RCC 7860 (cell line): ENCODE measurements around the gene PCGF6.
A peak's percentile ranks its signal among the peaks of the same experiment; 100 is the strongest.

ENCODE experiments used
- DNase-seq: peaks from one replicate; pipeline ENCODE4 v3.0.0-alpha.2; 2015; ENCODE audit warnings: low spot score
- FAIRE-seq: peaks from 2 replicates; lab custom pipeline; 2012; peaks lifted over from hg19 to GRCh38; lab: Jason Lieb, UNC

The PCGF6 gene

DNA sequence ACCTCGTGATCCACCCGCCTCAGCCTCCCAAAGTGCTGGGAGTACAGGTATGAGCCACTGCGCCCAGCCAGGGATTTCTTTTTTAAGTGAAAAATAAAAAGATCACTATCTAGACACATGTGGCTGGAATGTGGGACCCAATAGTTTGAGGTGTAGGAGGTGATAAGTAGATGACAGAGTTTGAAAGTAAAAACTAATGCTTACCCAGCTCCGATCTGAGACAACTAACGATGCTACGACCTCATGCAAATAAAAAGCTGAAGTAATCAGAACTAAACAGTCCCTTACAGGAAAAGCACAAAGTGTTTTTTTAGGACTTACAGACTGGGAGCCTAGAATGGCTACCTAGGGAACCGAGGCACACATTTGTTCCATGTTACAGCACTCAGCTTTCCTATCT lies 23.0 kb downstream of the PCGF6 start:
- DNase-seq (no peak), FAIRE-seq (no peak)

DNA sequence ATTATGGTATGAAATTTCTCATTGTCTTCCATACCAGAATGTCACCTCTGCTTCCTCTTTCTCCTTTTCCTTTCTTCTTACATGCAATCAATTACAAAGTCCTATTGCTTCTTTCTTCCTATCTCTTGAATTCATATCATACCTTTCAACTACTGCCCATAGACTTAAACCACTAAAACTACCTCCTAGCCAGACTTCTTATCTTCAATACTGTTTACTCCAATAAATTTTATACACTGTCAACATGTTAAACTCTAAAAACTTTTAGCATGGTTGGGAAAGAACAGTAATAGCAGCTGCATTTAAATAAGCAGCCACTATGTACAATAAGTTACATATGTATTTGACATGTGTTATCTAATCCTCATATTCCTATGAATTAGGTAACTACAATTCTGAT lies 34.9 kb downstream of the PCGF6 start:
- no peak for FAIRE-seq
- DNase-seq, result no peak

GRCh38 chr10:103310197-103310596 lies 40.7 kb downstream of the PCGF6 start:
- FAIRE-seq, result no peak

GRCh38 chr10:103307594-103307993 lies 43.3 kb downstream of the PCGF6 start:
- DNase-seq, result no peak
- FAIRE-seq, result no peak

More at GRCh38 chr10:103310197-103310596, 40.7 kb downstream of the PCGF6 start:
- DNase-seq, result no peak

DNA sequence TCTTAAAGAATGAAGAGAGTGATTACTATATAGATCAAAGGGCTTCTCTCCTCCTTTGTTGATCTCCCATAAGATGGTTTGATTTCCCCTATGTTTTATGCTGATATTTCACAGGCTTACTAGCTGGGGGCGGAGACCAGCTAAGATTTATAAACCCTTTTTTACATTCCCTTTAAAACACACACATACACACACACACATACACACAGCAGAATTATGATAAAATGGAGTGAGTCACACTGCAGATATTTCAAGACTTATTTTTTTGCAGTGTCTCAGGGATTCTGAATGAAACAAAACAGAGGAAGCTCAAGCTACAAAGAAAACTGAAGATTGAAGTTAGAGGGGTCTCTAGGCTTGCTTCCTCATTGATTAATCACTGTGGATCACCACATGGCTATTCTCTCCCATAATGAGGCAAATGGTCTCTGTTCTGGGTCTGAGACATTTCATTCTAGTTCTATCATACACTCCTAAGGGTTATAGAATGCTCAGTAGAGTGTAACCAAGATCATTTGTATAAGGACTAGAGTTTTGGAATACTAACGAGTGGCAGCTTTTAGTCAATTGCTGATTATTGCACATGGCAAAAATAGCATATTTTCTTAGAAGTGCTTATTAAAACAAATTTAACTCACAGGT lies 55.4 kb downstream of the PCGF6 start:
- DNase-seq, result no peak

DNA sequence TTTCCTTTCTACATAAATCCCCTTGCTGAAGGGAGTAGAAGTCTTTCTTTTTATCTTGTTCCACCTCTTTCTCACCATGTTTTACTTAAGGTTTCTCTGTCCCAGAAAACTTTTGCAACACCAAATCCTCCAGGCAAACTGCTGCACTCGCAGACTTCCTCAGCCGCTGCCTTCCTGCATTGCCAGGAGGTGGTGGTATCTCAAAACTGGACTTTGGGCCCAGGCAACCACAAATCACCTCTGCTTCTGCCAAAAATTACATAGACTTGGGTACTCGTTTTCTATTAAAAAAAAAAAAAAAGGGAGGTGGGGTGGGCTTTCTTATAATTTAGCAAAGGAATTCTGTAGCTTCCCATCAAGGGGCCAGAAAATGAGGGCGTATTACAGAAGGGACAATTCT lies 59.4 kb downstream of the PCGF6 start:
- no peak for DNase-seq
- FAIRE-seq, result no peak

More for the DNA sequence above, 55.4 kb downstream of the PCGF6 start:
- FAIRE-seq, result no peak

DNA sequence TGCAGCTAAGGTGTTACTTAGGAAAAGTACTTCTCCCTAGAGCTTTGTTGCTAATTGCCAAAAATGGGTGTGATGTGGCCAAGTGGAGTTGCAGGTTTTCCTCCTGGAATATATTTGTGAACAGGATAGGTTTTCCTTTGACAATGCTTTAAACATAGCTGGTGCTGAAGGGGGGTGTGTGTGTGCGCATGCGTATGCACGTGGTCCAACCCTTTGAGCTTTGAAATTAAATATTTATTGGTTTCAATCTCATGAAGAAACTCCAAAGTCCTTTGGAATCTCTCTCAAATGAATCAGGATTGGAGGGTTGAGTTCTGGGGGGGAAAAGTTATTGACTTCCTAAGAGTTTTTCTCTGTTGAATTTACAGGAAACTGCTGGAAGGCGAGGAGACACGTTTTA lies 62.9 kb downstream of the PCGF6 start:
- DNase-seq (no peak), FAIRE-seq (no peak)

GRCh38 chr10:103284170-103284569 lies 66.8 kb downstream of the PCGF6 start:
- no peak for DNase-seq

DNA sequence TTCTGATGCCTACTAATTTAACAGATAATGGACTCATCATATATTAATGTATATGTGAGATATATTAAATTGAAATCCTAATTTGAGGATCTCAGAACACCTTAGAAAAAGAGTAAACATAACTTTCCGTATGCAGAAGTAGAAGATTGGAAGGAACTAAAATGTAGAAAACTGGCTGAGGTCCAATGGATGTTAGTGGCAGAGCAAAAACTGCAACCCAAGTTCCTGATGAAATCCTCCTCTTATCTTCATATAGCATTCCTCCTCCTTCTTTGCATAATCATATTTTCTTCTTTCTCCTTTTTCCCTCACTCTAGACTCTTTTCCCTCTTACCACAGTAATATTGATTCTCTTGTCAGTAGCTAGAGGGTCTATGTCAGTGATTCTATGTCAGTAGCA lies 68.0 kb downstream of the PCGF6 start:
- FAIRE-seq (no peak), DNase-seq (no peak)

More at GRCh38 chr10:103284170-103284569, 66.8 kb downstream of the PCGF6 start:
- FAIRE-seq, result no peak

GRCh38 chr10:103281753-103282152 lies 69.2 kb downstream of the PCGF6 start:
- DNase-seq, result no peak
- no peak for FAIRE-seq

DNA sequence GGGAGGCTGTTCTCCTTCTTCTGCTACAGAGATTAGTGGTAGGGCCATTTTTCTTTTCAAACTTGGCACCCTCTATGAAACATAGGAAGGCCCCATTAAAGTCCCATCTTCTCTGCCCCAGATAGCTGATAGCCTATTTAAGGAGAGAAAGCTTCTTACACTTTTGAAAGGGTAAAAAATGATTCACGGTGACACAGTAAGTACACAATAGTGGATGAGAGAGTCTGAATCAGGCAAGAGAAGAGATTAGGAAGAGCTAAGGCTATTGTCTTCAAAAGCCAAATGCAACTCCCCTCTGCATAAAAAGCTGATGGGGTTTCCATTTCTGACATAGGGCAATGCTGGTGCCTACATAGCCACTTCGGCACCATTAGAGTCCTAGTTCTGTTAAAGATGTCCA lies 70.4 kb downstream of the PCGF6 start:
- DNase-seq (no peak), FAIRE-seq (no peak)

DNA sequence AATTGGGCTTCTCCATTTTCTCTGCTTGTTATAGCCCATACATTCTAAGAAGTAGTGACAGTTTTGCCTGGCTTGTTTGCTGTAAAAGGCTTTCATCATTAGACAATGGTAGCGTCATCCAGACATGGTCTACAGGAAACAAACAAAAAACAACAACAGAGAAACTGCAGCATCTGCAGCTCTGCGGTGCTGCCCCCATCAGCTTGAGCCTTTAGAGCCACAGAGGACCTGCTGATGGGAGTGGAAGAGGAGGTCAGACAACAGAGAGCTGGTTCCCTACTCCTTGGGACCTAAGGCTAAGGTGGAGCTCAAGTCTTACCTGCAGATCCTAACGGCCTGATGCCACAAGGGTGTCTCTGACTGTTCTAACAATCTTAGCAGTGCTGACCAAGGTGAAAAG lies 70.9 kb downstream of the PCGF6 start:
- DNase-seq (no peak), FAIRE-seq (no peak)

GRCh38 chr10:103278862-103279298 lies 72.1 kb downstream of the PCGF6 start:
- FAIRE-seq (no peak), DNase-seq (no peak)

DNA sequence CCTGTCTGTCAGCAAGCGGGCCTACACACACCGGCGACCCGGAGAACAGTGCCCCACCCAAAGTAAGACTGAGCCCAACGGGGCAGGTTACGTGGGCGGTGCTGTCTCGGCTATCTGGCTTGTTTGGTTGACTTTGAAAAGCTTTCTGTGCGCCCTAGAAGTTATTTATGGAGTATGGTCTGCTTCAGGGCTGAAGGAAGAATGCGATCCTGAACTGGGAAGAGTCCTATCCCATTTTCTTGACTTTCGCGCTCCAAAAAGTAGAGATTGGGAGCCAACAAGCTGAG lies 72.5 kb downstream of the PCGF6 start:
- FAIRE-seq (no peak), DNase-seq (no peak)

DNA sequence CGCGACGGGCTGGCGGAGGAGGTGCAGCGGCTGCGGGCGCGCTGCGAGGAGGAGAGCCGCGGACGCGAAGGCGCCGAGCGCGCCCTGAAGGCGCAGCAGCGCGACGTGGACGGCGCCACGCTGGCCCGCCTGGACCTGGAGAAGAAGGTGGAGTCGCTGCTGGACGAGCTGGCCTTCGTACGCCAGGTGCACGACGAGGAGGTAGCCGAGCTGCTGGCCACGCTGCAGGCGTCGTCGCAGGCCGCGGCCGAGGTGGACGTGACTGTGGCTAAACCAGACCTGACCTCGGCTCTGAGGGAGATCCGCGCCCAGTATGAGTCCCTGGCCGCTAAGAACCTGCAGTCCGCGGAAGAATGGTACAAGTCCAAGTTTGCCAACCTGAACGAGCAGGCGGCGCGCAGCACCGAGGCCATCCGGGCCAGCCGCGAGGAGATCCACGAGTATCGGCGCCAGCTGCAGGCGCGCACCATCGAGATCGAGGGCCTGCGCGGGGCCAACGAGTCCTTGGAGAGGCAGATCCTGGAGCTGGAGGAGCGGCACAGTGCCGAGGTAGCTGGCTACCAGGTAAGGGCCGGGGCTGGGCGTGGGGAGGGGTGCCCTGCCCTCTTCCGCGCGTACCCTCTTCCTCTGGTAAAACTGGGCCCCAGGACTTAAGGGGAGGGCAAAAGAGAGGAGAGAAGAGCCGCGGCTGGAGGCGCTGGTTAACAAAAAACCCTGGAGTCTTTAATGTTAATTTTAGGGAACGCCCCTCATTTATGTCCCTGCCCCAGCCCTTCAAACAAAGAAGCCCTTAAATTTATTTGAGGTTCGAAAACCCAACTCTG lies 73.0 kb downstream of the PCGF6 start:
- FAIRE-seq (no peak), DNase-seq (no peak)

GRCh38 chr10:103276896-103277712 lies 73.8 kb downstream of the PCGF6 start, which contains the start of gene INA:
TSS of gene INA (plus strand) at chr10:103277138. CDS start at chr10:103277212, 74 bp downstream.
- DNase-seq (no peak), FAIRE-seq (no peak)

- FAIRE-seq (no peak), DNase-seq (no peak)
These were observed 74.6 kb downstream of the PCGF6 start for GRCh38 chr10:103276251-103276895.

- peak; percentile 97 for DNase-seq
- FAIRE-seq, result peak; percentile 97
These were observed 77.9 kb downstream of the PCGF6 start for GRCh38 chr10:103273041-103273441.

DNA sequence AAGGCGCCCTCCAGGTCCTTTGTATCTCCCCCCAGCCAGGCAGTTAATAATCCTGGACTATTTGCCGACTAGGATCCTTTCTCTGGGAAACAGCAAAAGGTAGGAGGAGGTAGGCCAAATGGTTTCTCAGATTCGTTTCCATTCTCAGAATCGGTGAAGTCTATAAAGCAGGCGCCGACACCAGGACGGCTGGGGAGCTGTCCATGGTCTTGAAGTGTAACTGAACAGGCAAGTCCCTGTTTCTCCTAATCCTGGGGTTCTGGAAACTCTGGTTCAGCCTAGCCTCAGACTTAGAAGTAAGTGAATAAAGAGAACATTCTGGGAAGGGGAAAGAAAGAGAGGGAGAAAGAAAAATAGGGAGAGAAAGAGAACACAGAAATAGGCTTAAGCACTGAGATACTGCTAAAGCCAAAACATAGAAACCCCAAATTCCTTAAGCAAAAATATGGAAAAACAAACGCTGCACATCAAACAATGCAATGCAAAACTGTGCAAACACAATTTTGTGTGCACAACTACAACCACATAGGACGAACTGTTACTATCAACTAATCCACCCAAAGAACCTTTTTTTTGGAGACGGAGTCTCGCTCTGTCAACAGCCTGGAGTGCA lies 85.1 kb downstream of the PCGF6 start:
- no peak for DNase-seq
- FAIRE-seq, result no peak

DNA sequence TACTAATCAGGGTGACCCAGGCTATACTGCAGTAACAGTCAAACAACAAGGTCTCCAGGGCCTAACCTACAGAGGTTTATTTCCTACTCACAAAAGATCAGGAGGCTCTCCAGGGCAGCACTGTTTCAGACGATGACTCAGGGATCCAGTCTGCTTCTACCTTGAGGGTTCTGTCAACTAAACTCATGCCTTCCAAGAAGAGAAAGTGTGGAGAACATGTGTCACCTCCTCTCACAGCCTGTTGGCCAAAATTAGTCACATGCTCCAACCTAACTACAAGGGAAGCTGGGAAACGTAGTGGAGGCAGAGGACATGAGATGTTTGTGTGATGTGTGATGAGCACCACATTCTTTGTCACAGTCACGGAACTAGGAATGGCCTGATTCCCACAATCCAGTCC lies 88.7 kb downstream of the PCGF6 start:
- FAIRE-seq (no peak), DNase-seq (peak; percentile 40)

- DNase-seq (no peak), FAIRE-seq (no peak)
These were observed 91.0 kb downstream of the PCGF6 start for GRCh38 chr10:103259989-103260388.
